Esophagus muscularis mucosa (tissue), 4 donors: Measurements from ENCODE around the gene NNMT. TPM values are rescaled to one million over a fixed set of nuclear protein-coding genes. Genes with fewer than 3 reads are reported as not detected.

ENCODE experiments used
- DNase-seq: peaks from one replicate; pipeline ENCODE4 v3.0.0-alpha.2; 2017; ENCODE audit errors: extremely low spot score
- H3K27ac ChIP-seq, 4 donors: fragments of 200-600 bp; sonication (generic); replicated peaks in 1 of 4; 1 replicate in 3 of 4; 2 replicates in 1 of 4; pipeline ENCODE4 v1.5.1; 2016 to 2019; ENCODE audit warnings: mild to moderate bottlenecking in 1 of 4
- H3K27me3 ChIP-seq, 4 donors: fragments of 200-600 bp; sonication (generic); one replicate each; pipeline versions ENCODE4 v1.5.1 to v1.6.0; 2016 to 2019
- H3K36me3 ChIP-seq, 4 donors: fragments of 200-600 bp; sonication (generic); one replicate each; pipeline ENCODE4 v1.5.1; 2016 to 2019
- H3K4me1 ChIP-seq, 4 donors: fragments of 200-600 bp; sonication (generic); one replicate each; pipeline ENCODE4 v1.5.1; 2016 to 2019
- H3K4me3 ChIP-seq, 4 donors: fragments of 200-600 bp; sonication (generic); 1 replicate in 2 of 4; 2 replicates in 2 of 4; pipeline ENCODE4 v1.5.1; 2016 to 2019; ENCODE audit warnings: mild to moderate bottlenecking in 4 of 4, moderate library complexity in 1 of 4
- H3K9me3 ChIP-seq, 4 donors: fragments of 200-600 bp; sonication (generic); 1 replicate in 3 of 4; 2 replicates in 1 of 4; pipeline ENCODE4 v1.5.1; 2016 to 2019
- EP300 ChIP-seq: sonication (generic); formaldehyde crosslinking; IDR thresholded peaks from one replicate; pipeline ENCODE4 v1.6.1; 2017; ENCODE audit warnings: antibody characterized with exemption
- POLR2A ChIP-seq: fragments of 450-650 bp; IDR thresholded peaks from one replicate; pipeline ENCODE4 v1.6.1; 2017; ENCODE audit warnings: antibody characterized with exemption, moderate library complexity, mild to moderate bottlenecking, low read depth
- POLR2AphosphoS5 ChIP-seq, 2 donors: sonication (generic); formaldehyde crosslinking; IDR thresholded peaks; one replicate each; pipeline ENCODE4 v1.6.1; 2017; ENCODE audit warnings: antibody characterized with exemption in 2 of 2
- WGBS: methylation state at CpG from one replicate; pipeline ENCODE4 v1.1.5; 2018; 5-methylcytosine and 5-hydroxymethylcytosine counted together
- intact Hi-C: fragments of 100-400 bp; cut with DNase I; formaldehyde crosslinking; loops from one replicate; pipeline ENCODE4 v1.15.1; 2023
- total RNA-seq, 4 donors: library from RNA; depleted of rRNA; stranded (reverse); fragments of >200 nt; gene quantifications; one replicate each; pipeline versions ENCODE4 v1.1.0 to v1.2.1, GENCODE V29; 2016
- TF ChIP-seq, protein P1 (sequence below), 3 experiments: fragments of 200-600 bp in 2 of 3; fragments of 450-650 bp in 1 of 3; sonication (generic) in 2 of 3; IDR thresholded peaks; one replicate each; pipeline ENCODE4 v1.5.1; 2017 to 2019; ENCODE audit warnings: antibody characterized with exemption in 3 of 3, mild to moderate bottlenecking in 2 of 3, moderate library complexity in 1 of 3

The NNMT gene
- total RNA-seq, 4 donors from 2014 or later: 88.9 to 599 (median 293) TPM

DNA sequence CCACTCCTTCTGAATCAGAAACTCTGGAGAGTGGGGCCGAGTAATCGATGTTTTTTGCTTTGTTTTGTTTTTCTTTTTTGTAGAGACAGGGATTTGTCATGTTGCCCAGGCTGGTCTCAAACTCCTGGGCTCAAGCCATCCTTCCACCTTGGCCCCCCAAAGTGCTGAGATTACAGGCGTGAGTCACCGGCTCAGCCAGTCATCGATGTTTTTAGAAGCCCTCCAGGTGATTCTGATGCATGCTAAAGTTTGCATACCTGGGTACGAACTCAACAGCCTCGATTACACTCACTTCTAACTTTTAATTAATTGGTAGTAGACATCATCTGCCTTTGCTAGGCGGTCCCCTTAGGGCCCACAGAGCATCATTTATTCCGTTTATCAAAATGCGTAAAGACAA lies 53.8 kb downstream of the NNMT start:
- WGBS: 89% methylated on average over 10 of the region's 10 CpGs
- Histone ChIP-seq H3K4me1 (no peaks in the 10 kb centered on the region), H3K27ac (no peak overlapping the region), H3K9me3 (no peaks in the 10 kb centered on the region), H3K27me3 (no peaks in the 10 kb centered on the region), H3K4me3 (no peak overlapping the region), H3K36me3 (no peaks in the 10 kb centered on the region)
- intact Hi-C loops: no loop called here
- no peak for DNase-seq
- TF ChIP-seq POLR2A (no peak), EP300 (no peak), POLR2AphosphoS5 (IDR thresholded peaks at IDR 0.05) (no peak)
- TF ChIP-seq, protein P1, sequence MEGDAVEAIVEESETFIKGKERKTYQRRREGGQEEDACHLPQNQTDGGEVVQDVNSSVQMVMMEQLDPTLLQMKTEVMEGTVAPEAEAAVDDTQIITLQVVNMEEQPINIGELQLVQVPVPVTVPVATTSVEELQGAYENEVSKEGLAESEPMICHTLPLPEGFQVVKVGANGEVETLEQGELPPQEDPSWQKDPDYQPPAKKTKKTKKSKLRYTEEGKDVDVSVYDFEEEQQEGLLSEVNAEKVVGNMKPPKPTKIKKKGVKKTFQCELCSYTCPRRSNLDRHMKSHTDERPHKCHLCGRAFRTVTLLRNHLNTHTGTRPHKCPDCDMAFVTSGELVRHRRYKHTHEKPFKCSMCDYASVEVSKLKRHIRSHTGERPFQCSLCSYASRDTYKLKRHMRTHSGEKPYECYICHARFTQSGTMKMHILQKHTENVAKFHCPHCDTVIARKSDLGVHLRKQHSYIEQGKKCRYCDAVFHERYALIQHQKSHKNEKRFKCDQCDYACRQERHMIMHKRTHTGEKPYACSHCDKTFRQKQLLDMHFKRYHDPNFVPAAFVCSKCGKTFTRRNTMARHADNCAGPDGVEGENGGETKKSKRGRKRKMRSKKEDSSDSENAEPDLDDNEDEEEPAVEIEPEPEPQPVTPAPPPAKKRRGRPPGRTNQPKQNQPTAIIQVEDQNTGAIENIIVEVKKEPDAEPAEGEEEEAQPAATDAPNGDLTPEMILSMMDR (IDR thresholded peaks at IDR 0.05): no peak

DNA sequence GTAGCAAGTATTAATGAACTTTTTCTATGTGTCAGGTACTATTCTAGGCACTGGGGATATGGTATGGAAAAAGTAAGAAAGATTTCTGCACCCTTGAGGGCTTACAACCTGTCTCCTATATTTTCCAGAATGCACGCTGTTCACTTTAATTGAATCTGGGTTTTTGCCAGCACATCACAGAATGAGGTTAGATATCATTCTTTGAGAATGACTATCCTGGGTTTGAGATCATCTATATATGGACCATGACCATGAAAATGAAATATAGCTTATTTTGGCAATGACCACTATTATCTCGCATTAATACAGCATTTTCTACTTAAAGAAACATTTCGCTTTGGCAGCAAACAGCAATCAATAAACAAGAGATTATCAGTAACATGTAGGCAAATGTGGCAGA lies 57.2 kb downstream of the NNMT start:
- Histone ChIP-seq H3K27ac (no peak overlapping the region), H3K9me3 (no peaks in the 10 kb centered on the region), H3K27me3 (no peaks in the 10 kb centered on the region), H3K4me3 (no peak overlapping the region), H3K4me1 (no peaks in the 10 kb centered on the region), H3K36me3 (no peaks in the 10 kb centered on the region)
- TF ChIP-seq POLR2A (no peak), POLR2AphosphoS5 (IDR thresholded peaks at IDR 0.05) (no peak), EP300 (no peak)
- TF ChIP-seq, protein P1 (IDR thresholded peaks at IDR 0.05): no peak
- WGBS: 87% methylated on average over 3 of the region's 3 CpGs
- intact Hi-C loops: no loop called here
- no peak for DNase-seq

DNA sequence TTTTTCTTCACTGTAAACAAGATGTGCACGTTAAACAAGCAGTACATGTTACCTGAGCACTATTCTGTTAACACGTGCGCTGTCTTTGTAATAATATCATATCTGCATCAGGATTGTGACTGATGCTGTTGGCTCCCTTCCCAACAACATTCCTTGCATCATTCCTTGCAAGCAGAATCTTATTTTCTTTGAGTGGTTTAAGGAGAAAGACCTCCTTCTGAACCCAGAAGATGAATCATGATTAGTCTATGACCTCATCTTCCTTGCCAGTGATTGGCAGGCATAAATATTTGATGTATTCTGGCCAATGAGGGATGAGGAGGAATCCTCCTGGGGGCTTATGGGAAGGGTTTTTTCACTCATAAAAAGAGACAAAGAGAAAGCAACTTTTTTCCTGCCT lies 57.9 kb downstream of the NNMT start:
- intact Hi-C loops: no loop called here
- no peak overlapping the region for H3K4me3 ChIP-seq
- TF ChIP-seq POLR2AphosphoS5 (IDR thresholded peaks at IDR 0.05): no peak
- TF ChIP-seq, protein P1 (IDR thresholded peaks at IDR 0.05): no peak
- no peak for TF ChIP-seq POLR2A
- no peak for TF ChIP-seq EP300

DNA sequence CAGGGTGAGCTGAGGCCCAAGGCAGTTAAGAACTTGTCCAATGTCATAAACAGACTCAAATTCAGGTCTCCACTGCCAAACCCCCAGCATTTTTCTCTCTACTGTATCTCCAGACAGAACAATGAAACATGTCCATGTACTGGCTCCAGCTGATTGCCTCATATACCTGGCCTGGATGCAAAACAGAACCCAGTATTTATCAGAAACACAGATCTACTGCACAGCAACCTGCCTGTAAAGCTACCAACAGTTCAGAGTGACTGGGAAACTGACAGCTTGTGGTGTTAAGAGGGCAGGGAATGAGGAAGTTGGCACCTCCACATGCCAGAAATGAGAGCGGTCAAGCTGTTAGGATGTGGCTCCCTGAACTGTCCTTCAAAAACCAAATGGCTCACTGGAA lies 62.5 kb downstream of the NNMT start:
- Histone ChIP-seq H3K27me3 (no peaks in the 10 kb centered on the region), H3K4me1 (no peaks in the 10 kb centered on the region), H3K27ac (no peak overlapping the region), H3K36me3 (no peaks in the 10 kb centered on the region), H3K9me3 (peaks cover 0 to 7% (median 0%) of the 10 kb centered on the region in 4 donors), H3K4me3 (no peak overlapping the region)
- TF ChIP-seq POLR2AphosphoS5 (IDR thresholded peaks at IDR 0.05) (no peak), POLR2A (no peak)
- TF ChIP-seq, protein P1 (IDR thresholded peaks at IDR 0.05): no peak
- 70% methylated on average over 1 of the region's 1 CpG for WGBS
- intact Hi-C loops: no loop called here
- no peak for DNase-seq

More for the DNA sequence above, 57.9 kb downstream of the NNMT start:
- 60% methylated on average over 3 of the region's 3 CpGs for WGBS
- no peaks in the 10 kb centered on the region for H3K36me3 ChIP-seq
- no peaks in the 10 kb centered on the region for H3K9me3 ChIP-seq
- H3K27ac ChIP-seq: no peak overlapping the region
- H3K27me3 ChIP-seq: no peaks in the 10 kb centered on the region
- H3K4me1 ChIP-seq: no peaks in the 10 kb centered on the region
- DNase-seq: no peak

DNA sequence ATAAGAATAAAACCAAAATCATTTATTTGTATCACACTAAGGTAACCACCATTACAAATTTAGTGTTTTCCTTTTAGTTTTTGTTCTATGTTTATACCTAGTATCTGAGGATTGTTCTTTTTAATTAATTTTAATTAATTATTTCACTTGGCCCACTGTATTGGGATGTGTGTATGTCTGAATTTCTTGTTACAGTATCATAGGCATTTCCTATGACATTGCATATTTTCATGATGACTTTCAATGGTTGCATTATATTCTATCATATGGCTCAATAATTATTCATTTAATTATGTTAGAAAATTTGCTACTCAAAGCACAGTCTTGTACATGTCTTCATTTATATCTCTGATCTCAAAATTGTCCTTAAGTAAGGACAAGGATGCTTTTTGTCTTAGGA lies 63.1 kb downstream of the NNMT start:
- Histone ChIP-seq H3K9me3 (peaks cover 0 to 7% (median 0%) of the 10 kb centered on the region in 4 donors), H3K4me3 (no peak overlapping the region), H3K36me3 (no peaks in the 10 kb centered on the region), H3K4me1 (no peaks in the 10 kb centered on the region), H3K27ac (no peak overlapping the region), H3K27me3 (no peaks in the 10 kb centered on the region)
- intact Hi-C loops: no loop called here
- no peak for DNase-seq
- TF ChIP-seq EP300 (no peak), POLR2AphosphoS5 (IDR thresholded peaks at IDR 0.05) (no peak), POLR2A (no peak)
- TF ChIP-seq, protein P1 (IDR thresholded peaks at IDR 0.05): no peak
